K562 (cell line): ENCODE results near the gene OPCML. TPM values are rescaled to one million over a fixed set of nuclear protein-coding genes. Genes with fewer than 3 reads are reported as not detected.

Experiments
- ATAC-seq: fragments of 200-7000 bp; cut with Tn5 transposase; 3 replicates; pipeline ENCODE4 v1.9.1; 2020; ENCODE audit warnings: moderate library complexity
- BruUV-seq: library from RNA; stranded (reverse); fragments of 400-500 nt; replicated peaks from 2 replicates; lab custom pipeline; 2021; lab: Mats Ljungman, UMichigan
- CTCF ChIA-PET: fragments of 300-600 bp; formaldehyde crosslinking; extraction: SDS; loops from one replicate; lab custom pipeline; 2021; ENCODE audit warnings: low intra/inter-chr PET ratio; lab: Yijun Ruan, JAX
- POLR2A ChIA-PET: fragments of 300-600, 350-650 bp; sonication (Branson Sonifier 250); formaldehyde crosslinking; extraction: SDS; loops from one replicate; lab custom pipeline; 2021; ENCODE audit warnings: antibody characterized with exemption, inconsistent platforms; lab: Yijun Ruan, JAX
- DNase-seq, 4 experiments: peaks; one replicate each; pipeline versions ENCODE4 v3.0.0 to v3.0.0-alpha.2; 2011 to 2018; ENCODE audit warnings: low spot score in 3 of 4, mixed read lengths in 3 of 4; ENCODE audit errors: extremely low read depth in 1 of 4
- FAIRE-seq: peaks from 2 replicates; lab custom pipeline; 2011; peaks lifted over from hg19 to GRCh38; lab: Jason Lieb, UNC
- H2AFZ ChIP-seq: 2 replicates; pipeline ENCODE4 v1.6.0; 2011; ENCODE audit warnings: low read depth, low read length, control low read depth, inconsistent platforms
- H3K27ac ChIP-seq: fragments of 200-600 bp; 3 replicates; pipeline ENCODE4 v1.8.0; 2011; ENCODE audit warnings: low read depth, mild to moderate bottlenecking, control low read depth, inconsistent platforms, low read length, moderate library complexity, mixed read lengths; ENCODE audit errors: extremely low read depth
- H3K27me3 ChIP-seq, 2 experiments: fragments of 300-600 bp in 1 of 2; 2 replicates in 1 of 2; 3 replicates in 1 of 2; pipeline versions ENCODE4 v1.6.0 to v1.8.0; 2011; ENCODE audit warnings: inconsistent platforms in 2 of 2, low read length in 2 of 2, mild to moderate bottlenecking in 1 of 2, mixed read lengths in 1 of 2, moderate library complexity in 1 of 2; ENCODE audit not compliant: control insufficient read depth in 2 of 2, insufficient read depth in 2 of 2
- H3K36me3 ChIP-seq: fragments of 300-600 bp; 3 replicates; pipeline ENCODE4 v1.8.0; 2011; ENCODE audit warnings: mild to moderate bottlenecking, low read length, inconsistent platforms; ENCODE audit not compliant: control insufficient read depth, insufficient read depth
- H3K4me1 ChIP-seq, 2 experiments: fragments of 200-600 bp in 1 of 2; replicated peaks in 1 of 2; 2 replicates in 1 of 2; 3 replicates in 1 of 2; pipeline versions ENCODE4 v1.5.1 to v1.8.0; 2011; ENCODE audit warnings: inconsistent platforms in 2 of 2, low read length in 2 of 2, mild to moderate bottlenecking in 1 of 2, mixed read lengths in 1 of 2, moderate library complexity in 1 of 2; ENCODE audit not compliant: control insufficient read depth in 2 of 2, insufficient read depth in 2 of 2
- H3K4me2 ChIP-seq: 2 replicates; pipeline ENCODE4 v1.6.1; 2011; ENCODE audit warnings: low read length, control low read depth, inconsistent platforms, mixed read lengths; ENCODE audit not compliant: insufficient read depth
- H3K4me3 ChIP-seq: fragments of 200-600 bp; sonication (generic), shearing (Covaris generic); 2 replicates; pipeline ENCODE4 v1.5.1; 2016; ENCODE audit warnings: control low read depth, inconsistent platforms
- H3K79me2 ChIP-seq: fragments of 200-600 bp; 3 replicates; pipeline ENCODE4 v1.8.0; 2011; ENCODE audit warnings: low read length, inconsistent platforms; ENCODE audit not compliant: control insufficient read depth, insufficient read depth
- H3K9ac ChIP-seq, 2 experiments: 2 replicates each; pipeline versions ENCODE4 v1.6.0 to v1.6.1; 2011; ENCODE audit warnings: low read depth in 2 of 2, low read length in 2 of 2, control low read depth in 1 of 2, inconsistent platforms in 1 of 2, mild to moderate bottlenecking in 1 of 2, mixed read lengths in 1 of 2; ENCODE audit not compliant: insufficient read depth in 1 of 2
- H3K9me1 ChIP-seq: one replicate; pipeline ENCODE4 v1.6.0; 2011; ENCODE audit warnings: inconsistent platforms, mild to moderate bottlenecking, low read length, moderate library complexity; ENCODE audit not compliant: control insufficient read depth, insufficient read depth
- H3K9me3 ChIP-seq: replicated peaks from 2 replicates; pipeline ENCODE4 v1.5.1; 2011; ENCODE audit warnings: low read depth, low read length, inconsistent platforms; ENCODE audit not compliant: control insufficient read depth, insufficient read depth
- H4K20me1 ChIP-seq: replicated peaks from 2 replicates; pipeline ENCODE4 v1.6.1; 2011; ENCODE audit warnings: low read length, inconsistent platforms, mixed read lengths; ENCODE audit not compliant: control insufficient read depth, insufficient read depth
- CBX1 ChIP-seq: sonication (generic); IDR thresholded peaks from 2 replicates; pipeline ENCODE4 v1.6.1; 2016; ENCODE audit warnings: antibody characterized with exemption, low read depth, mild to moderate bottlenecking
- HSF4 ChIP-seq: fragments of 250-450 bp; sonication (Bioruptor Pico); IDR thresholded peaks from 2 replicates; pipeline ENCODE4 v2.1.2; 2022; ENCODE audit warnings: mild to moderate bottlenecking, moderate library complexity, borderline replicate concordance
- KLF13 ChIP-seq: fragments of 450-650 bp; IDR thresholded peaks from 2 replicates; pipeline ENCODE4 v1.6.1; 2016; ENCODE audit warnings: missing genetic modification characterization, low read depth, mild to moderate bottlenecking, missing compliant biosample characterization, moderate library complexity, borderline replicate concordance
- MLLT1 ChIP-seq, 2 experiments: fragments of 450-650 bp; IDR thresholded peaks; 2 replicates each; pipeline ENCODE4 v1.6.1; 2016
- PREB ChIP-seq: sonication (generic); formaldehyde crosslinking; IDR thresholded peaks from 2 replicates; pipeline ENCODE4 v1.8.1; 2023; ENCODE audit warnings: mild to moderate bottlenecking, missing genetic modification reagents
- RREB1 ChIP-seq: fragments of 250-450 bp; sonication (Bioruptor Pico); IDR thresholded peaks from 2 replicates; pipeline ENCODE4 v1.4.0; 2020
- SIN3B ChIP-seq: fragments of 450-650 bp; IDR thresholded peaks from 2 replicates; pipeline ENCODE4 v1.6.1; 2017; ENCODE audit warnings: low read depth, mild to moderate bottlenecking, moderate library complexity
- TARDBP ChIP-seq: fragments of 450-650 bp; IDR thresholded peaks from 2 replicates; pipeline ENCODE4 v1.6.1; 2016
- TRIM28 ChIP-seq: fragments of 450-650 bp; IDR thresholded peaks from 2 replicates; pipeline ENCODE4 v1.6.1; 2017
- U2AF1 ChIP-seq: fragments of 200-400 bp; formaldehyde crosslinking; optimal IDR thresholded peaks from 2 replicates; pipeline ENCODE3; 2017; ENCODE audit warnings: mild to moderate bottlenecking, low read depth, low read length, moderate library complexity
- ZBTB49 ChIP-seq: sonication (generic); formaldehyde crosslinking; IDR thresholded peaks from 2 replicates; pipeline ENCODE4 v1.8.0; 2022; ENCODE audit warnings: missing genetic modification reagents, mild to moderate bottlenecking, borderline replicate concordance
- WGBS: fragments of 100-300 bp; shearing (Covaris generic); methylation state at CpG from one replicate; pipeline ENCODE4 v1.1.6; 2016; ENCODE audit warnings: low coverage, mixed read lengths; ENCODE audit not compliant: insufficient coverage; ENCODE audit errors: missing lambda C conversion rate; 5-methylcytosine and 5-hydroxymethylcytosine counted together
- in situ Hi-C: fragments of 300-500 bp; cut with MboI; formaldehyde crosslinking; loops from 4 replicates; pipeline ENCODE4 v1.15.0; 2018; ENCODE audit warnings: inconsistent platforms, mixed read lengths
- intact Hi-C: fragments of 100-400 bp; cut with micrococcal nuclease; formaldehyde crosslinking; loops from 2 replicates; pipeline ENCODE4 v1.14.2; 2022
- polyA plus RNA-seq, 8 experiments: library from polyadenylated mRNA; depleted of rRNA in 4 of 8; stranded (reverse) in 5 of 8; unstranded in 3 of 8; fragments of >200 nt; fragmentation: Nextera tagmentation in 2 of 8; fragmentation: Illumina TruSeq in 1 of 8; extraction: Ambion mirVana in 2 of 8; extraction: Trizol in 1 of 8; gene quantifications; 2 replicates each; pipeline versions ENCODE4 v1.2.1 to v1.2.3, GENCODE V29; 2011 to 2014; ENCODE audit warnings: inconsistent platforms in 1 of 8, missing spikeins in 1 of 8
- total RNA-seq, 7 experiments: library from RNA; depleted of rRNA in 6 of 7; stranded (reverse); fragments of >200 nt in 6 of 7; fragmentation: Illumina TruSeq in 2 of 7; extraction: Trizol in 2 of 7; gene quantifications; 2 replicates each; pipeline versions ENCODE4 v1.2.1 to v1.2.3, GENCODE V29; 2011 to 2021; ENCODE audit warnings: low replicate concordance in 1 of 7

Gene OPCML
- total and polyA plus RNA-seq, 9 of the 15 experiments (the other 6 are each of a cell fraction or from before 2014, with no cell fraction given): not detected

GRCh38 chr11:133386262-133386661 lies 146.0 kb downstream of the OPCML start (continued):
- TF ChIP-seq ZBTB49 (CRISPR knock-in tag): no peak
- no peak for TF ChIP-seq KLF13 (tag)
- TF ChIP-seq PREB (CRISPR knock-in tag): no peak
- TF ChIP-seq MLLT1 (IDR thresholded peaks at IDR 0.05): no peak
- TF ChIP-seq U2AF1: no peak

GRCh38 chr11:133385781-133386180 lies 146.5 kb downstream of the OPCML start:
- intact Hi-C loops (no loop called here), in situ Hi-C loops (no loop called here)
- Histone ChIP-seq H3K27ac (no peak overlapping the region), H3K79me2 (no peaks in the 10 kb centered on the region), H3K9me1 (no peaks in the 10 kb centered on the region), H2AFZ (no peak overlapping the region), H3K36me3 (no peaks in the 10 kb centered on the region), H3K9ac (no peak overlapping the region), H3K4me2 (no peak overlapping the region), H3K4me3 (no peak overlapping the region), H3K27me3 (no peaks in the 10 kb centered on the region), H3K9me3 (no peaks in the 10 kb centered on the region), H3K4me1 (no peaks in the 10 kb centered on the region), H4K20me1 (no peaks in the 10 kb centered on the region)
- ChIA-PET POLR2A (no interaction called here), CTCF (no interaction called here)
- no peak for DNase-seq
- WGBS: 2% methylated on average over 4 of the region's 4 CpGs
- no peak for FAIRE-seq
- no peak for ATAC-seq
- no TSS peak for BruUV-seq
- TF ChIP-seq CBX1: no peak
- no peak for TF ChIP-seq HSF4 (CRISPR knock-in tag)
- no peak for TF ChIP-seq RREB1
- no peak for TF ChIP-seq TARDBP
- TF ChIP-seq SIN3B: no peak
- no peak for TF ChIP-seq TRIM28
